HG03025 (cell line): ENCODE results near the gene ZDHHC7.

ENCODE experiments used
- ATAC-seq: cut with Tn5 transposase; IDR thresholded peaks from one replicate; pipeline ENCODE4 v1.9.1; 2021; ENCODE audit warnings: mild to moderate bottlenecking, moderate library complexity; ENCODE audit not compliant: unreplicated experiment, low FRiP score

The ZDHHC7 gene

DNA sequence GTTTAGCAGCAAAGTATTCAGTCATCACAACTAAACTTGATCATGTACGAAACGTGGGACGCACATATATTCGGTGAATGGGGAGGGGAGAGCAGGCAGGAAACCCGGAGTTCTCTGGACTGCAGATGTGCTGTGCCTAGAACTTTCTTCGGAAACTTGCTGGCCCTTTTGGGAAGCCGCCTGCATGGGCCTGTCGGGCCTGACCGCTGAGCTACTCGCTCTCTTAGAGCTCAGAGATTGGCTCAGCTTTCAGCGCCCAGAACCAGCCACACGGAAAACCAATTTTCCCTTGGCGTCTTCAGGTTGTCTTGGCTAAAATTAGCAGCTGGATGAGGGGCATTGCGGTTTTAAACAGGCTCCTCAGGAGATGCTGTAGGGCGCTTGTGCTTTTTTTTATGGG lies 38.1 kb downstream of the ZDHHC7 start:
- ATAC-seq, result no peak

- ATAC-seq, result no peak
Measured at GRCh38 chr16:84970447-84971127, 40.7 kb downstream of the ZDHHC7 start.

GRCh38 chr16:84967828-84968227 lies 43.5 kb downstream of the ZDHHC7 start:
- no peak for ATAC-seq

DNA sequence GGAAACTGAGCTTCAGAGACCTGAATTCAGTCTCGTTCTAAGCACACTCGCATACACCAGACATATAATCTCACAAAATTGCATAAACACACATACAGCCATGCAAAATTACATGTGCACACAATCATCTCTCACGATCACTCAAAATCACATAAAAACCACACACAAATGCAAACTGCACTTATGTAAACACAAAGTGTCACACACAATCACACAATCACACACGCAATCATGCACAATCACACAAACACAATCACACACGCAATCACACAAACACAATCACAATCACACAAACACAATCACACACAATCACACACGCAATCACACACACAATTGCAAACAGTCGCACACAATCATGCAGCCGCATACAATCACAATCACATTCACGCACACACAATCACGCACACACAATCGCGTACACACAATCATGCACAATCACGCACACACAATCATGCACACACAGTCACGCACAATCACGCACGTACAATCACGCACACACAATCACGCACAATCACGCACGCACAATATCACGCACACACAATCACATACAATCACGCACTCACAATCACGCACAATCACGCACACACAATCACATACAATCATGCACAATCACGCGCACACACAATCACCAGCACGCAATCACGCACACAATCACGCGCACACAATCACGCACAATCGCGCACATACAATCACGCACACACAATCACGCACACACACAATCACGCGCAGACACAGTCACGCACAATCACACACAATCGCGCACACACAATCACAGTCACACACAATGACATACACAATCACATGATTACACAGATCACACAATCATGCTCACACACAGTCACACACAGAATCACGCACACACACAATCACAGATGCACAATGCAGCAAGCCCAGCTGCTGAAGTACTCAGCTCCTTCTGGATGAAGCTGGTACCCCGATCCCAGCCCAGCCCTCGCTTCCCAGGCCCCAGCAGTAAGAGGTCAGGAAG lies 45.6 kb downstream of the ZDHHC7 start:
- ATAC-seq, result no peak

DNA sequence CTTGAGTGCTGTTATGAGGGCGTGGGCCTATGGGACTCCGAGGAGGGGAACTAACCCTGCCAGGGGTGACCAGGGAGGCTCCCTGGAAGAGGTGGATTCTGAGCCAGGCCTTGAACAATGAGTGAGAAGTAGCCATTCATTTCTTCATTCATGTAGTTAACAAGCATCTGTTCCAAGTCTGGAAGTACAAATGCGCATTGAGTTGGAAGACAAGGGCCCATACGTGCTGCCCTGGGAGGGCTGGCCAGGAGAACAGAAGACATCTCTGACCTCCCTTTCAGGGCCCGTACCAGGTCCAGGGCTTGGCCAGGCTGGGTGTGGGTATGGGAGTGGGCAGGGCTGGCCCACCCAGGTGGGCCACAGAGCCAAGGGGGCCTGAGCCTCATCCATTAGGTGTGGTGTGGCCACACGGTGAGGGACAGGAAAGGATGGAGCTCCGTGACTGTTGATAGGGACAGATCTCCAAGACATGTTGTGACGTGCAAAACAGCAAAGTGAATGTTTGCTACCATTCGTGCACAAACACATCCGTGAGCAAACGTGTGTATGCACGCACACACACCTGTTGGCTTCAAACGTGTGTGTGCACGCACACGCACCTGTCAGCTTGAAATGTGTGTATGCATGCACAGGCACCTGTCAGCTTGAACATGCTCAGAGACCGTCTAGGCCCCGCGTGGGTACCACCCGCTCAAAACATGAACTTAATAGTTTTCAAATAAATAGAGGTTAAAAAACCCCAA lies 46.8 kb downstream of the ZDHHC7 start:
- no peak for ATAC-seq

GRCh38 chr16:84963066-84963465 lies 48.3 kb downstream of the ZDHHC7 start:
- ATAC-seq, result no peak

DNA sequence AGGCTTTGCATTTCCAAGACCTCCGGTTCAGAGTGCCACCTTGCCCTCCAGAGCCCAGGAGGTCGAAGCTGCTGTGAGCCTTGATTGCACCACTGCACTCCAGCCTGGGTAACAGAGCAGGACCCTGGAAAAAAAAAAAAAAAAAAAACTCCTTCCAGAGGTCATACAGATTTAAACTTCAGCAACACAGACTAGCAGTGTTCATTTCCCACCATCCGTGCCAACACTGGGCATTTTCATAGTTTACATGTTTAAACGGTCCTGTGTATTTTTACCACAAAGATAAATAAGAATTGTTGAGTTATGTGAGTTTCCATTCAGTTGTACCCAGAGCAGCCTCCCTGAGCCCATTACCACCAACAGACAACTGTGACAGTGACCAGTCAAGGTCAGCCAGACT lies 50.4 kb downstream of the ZDHHC7 start:
- no peak for ATAC-seq

DNA sequence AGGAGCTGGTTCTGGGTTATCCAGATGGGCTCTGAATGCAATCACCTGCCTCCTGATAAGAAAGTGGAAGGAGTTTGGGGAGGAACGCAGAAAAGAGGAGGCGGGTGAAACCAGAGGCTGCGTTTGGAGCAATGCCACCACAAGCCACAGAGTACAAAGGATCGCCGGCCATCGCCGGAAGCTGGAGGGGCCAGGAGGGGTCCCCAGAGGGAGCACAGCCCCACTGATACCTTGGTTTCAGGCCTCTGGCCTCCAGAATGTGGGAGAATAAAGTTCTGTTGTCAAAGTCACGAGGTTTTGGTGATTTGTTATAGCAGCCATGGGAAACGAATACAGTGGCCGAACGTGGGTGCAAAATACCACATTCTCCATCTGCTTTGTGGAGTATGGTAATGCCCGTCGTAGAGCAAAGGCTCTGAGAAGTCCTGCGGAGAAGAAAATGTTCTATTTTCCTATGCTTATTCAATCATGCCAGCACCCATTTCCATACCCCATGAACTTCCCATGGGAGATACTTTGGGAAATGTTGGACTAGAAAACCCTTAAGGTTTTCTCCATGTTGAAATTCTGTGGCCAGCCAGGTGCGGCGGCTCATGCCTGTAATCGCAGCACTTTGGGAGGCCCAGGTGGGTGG lies 51.4 kb downstream of the ZDHHC7 start:
- ATAC-seq, result no peak

GRCh38 chr16:84959045-84959576 lies 52.2 kb downstream of the ZDHHC7 start:
- no peak for ATAC-seq

DNA sequence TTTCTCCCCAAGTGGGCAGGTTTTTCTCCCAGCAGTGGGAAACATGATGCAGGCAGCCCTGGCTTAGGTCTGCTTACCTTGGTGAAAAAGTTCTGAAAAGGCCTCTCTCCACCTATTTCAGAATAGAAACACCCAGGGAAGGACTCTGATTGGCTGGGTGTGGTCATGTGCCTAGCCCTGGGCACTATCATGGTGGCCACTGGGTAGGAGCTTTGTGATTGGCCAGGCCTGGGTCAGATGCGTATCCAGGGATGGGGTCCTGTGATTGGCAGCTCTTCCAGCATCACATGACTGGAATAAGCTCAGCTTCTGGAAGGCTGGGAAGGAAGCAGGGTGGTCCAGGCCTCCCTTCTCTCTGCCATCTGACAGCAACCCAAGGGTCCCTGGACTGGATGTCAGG lies 53.5 kb downstream of the ZDHHC7 start:
- ATAC-seq, result no peak

- no peak for ATAC-seq
Measured at GRCh38 chr16:84957192-84957591, 54.1 kb downstream of the ZDHHC7 start.

GRCh38 chr16:84955427-84955826 lies 55.9 kb downstream of the ZDHHC7 start:
- no peak for ATAC-seq

DNA sequence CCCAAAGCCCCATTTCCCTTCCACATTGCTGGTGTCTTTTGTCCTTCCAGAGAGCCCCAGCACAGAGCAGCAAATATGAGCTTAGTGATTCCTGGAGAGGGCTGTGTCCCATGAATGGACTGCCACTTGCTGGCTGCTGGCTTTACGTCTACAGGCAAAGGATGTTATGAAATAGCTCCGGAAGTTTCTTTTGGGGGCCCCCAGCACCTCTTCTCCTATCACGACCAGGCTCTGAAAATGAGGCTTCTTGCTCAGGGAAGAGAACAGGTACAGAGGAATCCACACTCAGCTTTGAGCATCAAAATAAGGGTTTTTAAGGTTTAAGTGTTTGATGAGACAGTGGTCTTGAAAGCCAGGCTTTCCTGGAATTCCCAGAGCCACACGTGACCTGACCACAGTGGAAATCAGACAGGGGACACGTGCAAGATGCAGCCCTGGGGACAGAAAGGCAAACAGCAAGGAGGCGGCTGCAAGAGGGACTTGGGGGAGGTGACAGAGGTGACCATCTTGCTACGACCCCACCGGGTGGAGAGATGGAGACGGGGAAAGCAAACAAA lies 58.1 kb downstream of the ZDHHC7 start:
- no peak for ATAC-seq

DNA sequence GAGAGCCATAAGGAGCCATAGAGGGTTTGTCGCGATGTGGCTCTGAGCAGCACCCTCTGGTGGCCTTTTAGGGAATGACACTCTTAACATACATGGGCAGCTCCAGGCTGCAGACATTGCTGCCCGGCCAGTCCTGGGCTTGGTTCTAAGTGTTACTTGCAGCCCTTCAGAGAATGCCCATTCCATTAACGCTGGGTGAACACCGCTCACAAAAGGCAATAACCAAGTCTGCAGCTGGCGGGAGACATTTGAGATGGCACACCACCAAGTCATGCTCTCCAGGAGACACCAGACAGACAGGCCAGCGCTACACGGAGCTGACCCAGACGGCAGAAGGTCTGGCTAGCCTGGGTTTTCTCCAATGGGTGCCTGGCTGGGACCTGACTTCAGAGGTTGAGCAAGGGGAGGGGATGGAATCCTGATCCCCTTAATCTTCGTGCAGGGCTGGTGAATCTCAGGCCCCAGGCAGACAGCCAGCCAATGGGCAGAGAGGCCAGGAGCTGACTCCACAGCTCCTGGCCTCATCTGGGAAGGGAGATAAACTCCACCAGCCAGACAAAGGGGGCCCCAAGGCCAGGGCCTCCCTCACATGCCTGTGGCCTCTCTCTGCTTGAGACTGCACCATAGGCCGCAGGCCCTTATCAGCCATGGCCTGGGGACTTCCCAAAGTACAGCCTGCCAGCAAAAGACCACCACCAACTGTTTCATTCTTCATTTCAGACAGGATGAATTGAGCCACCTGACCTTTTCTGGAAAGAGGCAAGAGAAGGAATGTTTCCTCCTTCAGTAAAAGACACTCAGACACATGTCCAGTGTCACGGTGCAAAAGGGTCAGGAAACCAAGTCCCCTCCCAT lies 58.8 kb downstream of the ZDHHC7 start:
- ATAC-seq, result no peak

DNA sequence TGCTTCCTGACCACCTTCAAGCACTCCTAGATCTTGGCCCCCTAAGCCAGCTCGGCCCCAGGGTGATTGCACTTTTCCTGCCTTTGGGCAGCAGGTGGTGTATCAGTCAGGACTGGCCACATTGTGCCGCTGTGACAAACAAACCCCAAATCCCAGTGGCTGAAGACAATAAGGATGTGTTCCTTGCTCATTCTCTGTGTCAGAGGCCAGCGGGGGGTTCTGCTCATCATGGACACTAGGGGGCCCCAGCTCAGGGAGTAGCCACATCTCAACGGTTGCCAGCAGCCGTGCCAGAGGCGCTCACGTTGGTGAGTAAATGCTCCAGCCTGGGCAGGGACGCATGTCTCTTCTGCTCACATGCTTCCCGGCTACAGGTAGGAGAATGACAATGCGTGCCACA lies 60.4 kb downstream of the ZDHHC7 start:
- no peak for ATAC-seq

DNA sequence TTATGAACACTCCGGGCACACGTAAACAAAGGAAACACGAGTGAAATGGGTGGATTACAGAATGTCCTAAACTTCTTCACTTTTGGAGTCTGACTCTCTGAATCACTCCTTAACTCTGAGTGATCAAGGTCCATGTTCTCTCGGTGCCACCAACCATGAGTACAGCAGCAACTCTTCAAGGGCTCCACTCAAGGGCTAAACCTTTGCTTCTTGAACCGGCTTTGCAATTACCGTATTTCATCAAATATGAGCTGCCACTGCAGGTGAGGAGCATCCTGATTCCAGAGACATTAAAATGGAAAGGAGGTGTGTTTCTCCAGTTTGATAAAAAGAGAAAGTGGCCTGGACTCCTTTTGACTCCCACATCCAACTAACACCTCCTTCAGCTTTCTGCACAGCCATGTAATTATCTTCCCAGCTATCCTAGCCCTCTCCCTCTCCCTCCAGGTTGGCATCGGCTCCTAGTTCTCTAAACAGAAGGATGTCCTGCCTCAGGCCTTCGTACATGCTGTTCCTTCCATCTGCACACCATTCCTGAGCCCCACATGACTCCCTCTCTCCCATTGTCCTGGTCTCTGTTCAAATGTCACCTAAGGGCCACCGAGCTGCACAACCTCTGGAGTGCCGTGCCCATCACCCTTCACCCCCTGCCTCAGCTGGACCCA lies 61.4 kb downstream of the ZDHHC7 start:
- no peak for ATAC-seq

DNA sequence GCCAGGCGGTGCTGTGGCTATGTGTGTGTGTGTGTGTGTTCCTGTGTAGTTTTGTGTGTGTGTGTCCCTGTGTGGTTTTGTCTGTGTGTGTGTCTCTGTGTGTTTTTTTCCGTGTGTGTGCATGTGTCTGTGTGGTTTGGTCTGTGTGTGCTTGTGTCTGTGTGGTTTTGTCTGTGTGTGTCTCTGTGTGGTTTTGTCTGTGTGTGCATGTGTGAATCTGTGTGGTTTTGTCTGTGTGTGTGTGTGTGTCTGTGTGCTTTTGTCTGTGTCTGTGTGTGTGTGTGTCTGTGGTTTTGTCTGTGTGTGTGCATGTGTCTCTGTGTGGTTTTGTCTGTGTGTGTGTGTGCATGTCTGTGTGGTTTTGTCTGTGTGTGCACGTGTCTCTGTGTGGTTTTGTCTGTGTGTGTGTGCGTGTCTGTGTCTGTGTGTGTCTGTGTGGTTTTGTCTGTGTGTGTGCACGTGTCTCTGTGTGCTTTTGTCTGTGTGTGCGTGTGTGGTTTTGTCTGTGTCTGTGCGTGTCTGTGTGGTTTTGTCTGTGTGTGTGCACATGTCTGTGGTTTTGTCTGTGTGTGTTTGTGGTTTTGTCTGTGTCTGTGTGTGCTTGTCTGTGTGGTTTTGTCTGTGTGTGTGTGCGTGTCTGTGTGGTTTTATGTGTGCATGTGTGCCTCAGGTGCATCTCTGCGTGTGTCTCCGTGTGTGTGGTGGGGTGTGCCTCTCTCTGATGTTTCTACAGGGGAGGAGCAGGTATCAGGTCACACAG lies 62.3 kb downstream of the ZDHHC7 start:
- no peak for ATAC-seq
